PC-9 (cell line): ENCODE results near the gene SLC7A6. TPM values are rescaled to one million over a fixed set of nuclear protein-coding genes. Genes with fewer than 3 reads are reported as not detected.

ENCODE experiments used
- BruUV-seq: library from RNA; stranded (reverse); fragments of 400-500 nt; replicated peaks from 2 replicates; lab custom pipeline; 2021; lab: Mats Ljungman, UMichigan
- CTCF ChIA-PET: fragments of 300-600 bp; sonication (Branson Sonifier 250); formaldehyde crosslinking; loops from one replicate; lab custom pipeline; 2022; ENCODE audit warnings: antibody characterized with exemption; lab: Charles Lee
- POLR2A ChIA-PET: fragments of 300-600 bp; sonication (Branson Sonifier 250); formaldehyde crosslinking; loops from one replicate; lab custom pipeline; 2022; ENCODE audit warnings: antibody characterized with exemption; ENCODE audit not compliant: unreplicated experiment; lab: Charles Lee
- DNase-seq, 2 experiments: peaks; one replicate each; pipeline versions ENCODE4 v3.0.0 to v3.0.0-alpha.2; 2015 to 2022; ENCODE audit warnings: mixed read lengths in 1 of 2
- H2AFZ ChIP-seq: fragments of 200-600 bp; sonication (generic); 2 replicates; pipeline ENCODE4 v1.8.1; 2017; ENCODE audit warnings: antibody characterized with exemption
- H3F3A ChIP-seq: fragments of 200-600 bp; sonication (generic); 2 replicates; pipeline ENCODE4 v1.8.1; 2017; ENCODE audit warnings: antibody characterized with exemption, mild to moderate bottlenecking, low read depth; ENCODE audit not compliant: insufficient read depth
- H3K27ac ChIP-seq: fragments of 200-600 bp; sonication (generic); 2 replicates; pipeline ENCODE4 v1.6.1; 2016; ENCODE audit warnings: mixed run types
- H3K27me3 ChIP-seq: fragments of 200-600 bp; sonication (generic); 2 replicates; pipeline ENCODE4 v1.6.1; 2016; ENCODE audit warnings: low read depth, mixed run types; ENCODE audit not compliant: insufficient read depth
- H3K36me3 ChIP-seq: fragments of 200-600 bp; sonication (generic); 2 replicates; pipeline ENCODE4 v1.6.1; 2016; ENCODE audit warnings: low read depth, mixed run types
- H3K4me1 ChIP-seq: fragments of 200-600 bp; sonication (generic); replicated peaks from 2 replicates; pipeline ENCODE4 v1.6.1; 2016; ENCODE audit warnings: mixed run types; ENCODE audit not compliant: insufficient read depth
- H3K4me2 ChIP-seq: fragments of 200-600 bp; sonication (generic); 2 replicates; pipeline ENCODE4 v1.6.1; 2017; ENCODE audit warnings: mixed run types
- H3K4me3 ChIP-seq: fragments of 200-600 bp; sonication (generic); 2 replicates; pipeline ENCODE4 v1.6.1; 2016; ENCODE audit warnings: mixed run types
- H3K79me2 ChIP-seq: fragments of 200-600 bp; sonication (generic); 2 replicates; pipeline ENCODE4 v1.6.1; 2017; ENCODE audit warnings: low read depth, mixed run types
- H3K9me2 ChIP-seq: fragments of 200-600 bp; sonication (generic); 2 replicates; pipeline ENCODE4 v1.8.1; 2017; ENCODE audit warnings: mild to moderate bottlenecking; ENCODE audit not compliant: insufficient read depth
- H3K9me3 ChIP-seq: fragments of 200-600 bp; sonication (generic); 2 replicates; pipeline ENCODE4 v1.8.1; 2016; ENCODE audit warnings: low read depth; ENCODE audit not compliant: insufficient read depth
- H4K20me1 ChIP-seq: fragments of 200-600 bp; sonication (generic); 2 replicates; pipeline ENCODE4 v1.8.1; 2017; ENCODE audit not compliant: insufficient read depth
- EZH2 ChIP-seq: fragments of 200-600 bp; sonication (generic); IDR thresholded peaks from 2 replicates; pipeline ENCODE4 v1.8.0; 2017; ENCODE audit warnings: antibody characterized with exemption, low read depth
- intact Hi-C: fragments of 100-400 bp; cut with micrococcal nuclease; formaldehyde crosslinking; loops from one replicate; pipeline ENCODE4 v1.10.0; 2022; ENCODE audit not compliant: unreplicated experiment
- total RNA-seq: library from RNA; stranded (reverse); gene quantifications from 2 replicates; pipeline ENCODE4 v1.2.3, GENCODE V29; 2021
- TF ChIP-seq, protein P1 (sequence below): fragments of 200-600 bp; sonication (generic); conservative IDR thresholded peaks from 2 replicates; pipeline ENCODE4 v1.6.1; 2017; ENCODE audit warnings: mixed run types, antibody characterized with exemption, mild to moderate bottlenecking, moderate library complexity

SLC7A6 gene
- total RNA-seq, 1 experiment from 2014 or later = 44.7 TPM

DNA sequence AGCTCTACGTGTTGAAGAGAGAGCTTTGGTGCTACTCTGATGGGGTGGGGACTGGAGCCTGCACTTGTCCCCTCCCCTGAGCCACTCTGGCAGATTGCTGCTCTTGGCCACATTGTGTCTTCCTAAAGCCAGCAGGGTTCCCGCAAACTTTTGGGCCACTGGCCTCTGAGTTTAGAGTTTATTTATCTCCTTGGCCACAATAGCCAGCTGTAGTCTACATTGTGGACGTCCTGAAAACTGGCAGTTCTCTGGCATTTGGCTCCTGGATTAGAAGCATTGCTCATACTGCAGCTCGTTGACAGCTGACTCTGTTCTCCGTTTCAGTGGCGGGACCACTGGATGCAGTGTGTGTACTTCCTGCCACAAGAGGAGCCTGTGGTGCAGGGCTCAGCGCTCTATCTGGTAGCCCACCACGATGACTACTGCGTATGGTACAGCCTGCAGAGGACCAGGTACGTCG, 81.1 kb downstream of the SLC7A6 start:
- no peaks in the 10 kb centered on the region for H3K4me1 ChIP-seq
- no peak overlapping the region for H3K27ac ChIP-seq
- no peaks in the 10 kb centered on the region; the same call in 1 of the 2 replicates for H3K36me3 ChIP-seq
- H3K9me2 ChIP-seq = no peaks in the 10 kb centered on the region
- no peaks in the 10 kb centered on the region for H3K27me3 ChIP-seq
- H3K4me2 ChIP-seq = no peak overlapping the region
- no peak for TF ChIP-seq EZH2
- TF ChIP-seq, protein P1, sequence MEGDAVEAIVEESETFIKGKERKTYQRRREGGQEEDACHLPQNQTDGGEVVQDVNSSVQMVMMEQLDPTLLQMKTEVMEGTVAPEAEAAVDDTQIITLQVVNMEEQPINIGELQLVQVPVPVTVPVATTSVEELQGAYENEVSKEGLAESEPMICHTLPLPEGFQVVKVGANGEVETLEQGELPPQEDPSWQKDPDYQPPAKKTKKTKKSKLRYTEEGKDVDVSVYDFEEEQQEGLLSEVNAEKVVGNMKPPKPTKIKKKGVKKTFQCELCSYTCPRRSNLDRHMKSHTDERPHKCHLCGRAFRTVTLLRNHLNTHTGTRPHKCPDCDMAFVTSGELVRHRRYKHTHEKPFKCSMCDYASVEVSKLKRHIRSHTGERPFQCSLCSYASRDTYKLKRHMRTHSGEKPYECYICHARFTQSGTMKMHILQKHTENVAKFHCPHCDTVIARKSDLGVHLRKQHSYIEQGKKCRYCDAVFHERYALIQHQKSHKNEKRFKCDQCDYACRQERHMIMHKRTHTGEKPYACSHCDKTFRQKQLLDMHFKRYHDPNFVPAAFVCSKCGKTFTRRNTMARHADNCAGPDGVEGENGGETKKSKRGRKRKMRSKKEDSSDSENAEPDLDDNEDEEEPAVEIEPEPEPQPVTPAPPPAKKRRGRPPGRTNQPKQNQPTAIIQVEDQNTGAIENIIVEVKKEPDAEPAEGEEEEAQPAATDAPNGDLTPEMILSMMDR = no peak
- H4K20me1 ChIP-seq = no peaks in the 10 kb centered on the region; the same call in 1 of the 2 replicates
- no peak overlapping the region for H3K4me3 ChIP-seq
- H3F3A ChIP-seq = no peaks in the 10 kb centered on the region
- intact Hi-C loops = no loop called here
- H2AFZ ChIP-seq = no peak overlapping the region
- H3K79me2 ChIP-seq = no peaks in the 10 kb centered on the region
- DNase-seq = no peak
- ChIA-PET POLR2A (no interaction called here), CTCF (no interaction called here)
- BruUV-seq = no TSS peak
- no peaks in the 10 kb centered on the region for H3K9me3 ChIP-seq

DNA sequence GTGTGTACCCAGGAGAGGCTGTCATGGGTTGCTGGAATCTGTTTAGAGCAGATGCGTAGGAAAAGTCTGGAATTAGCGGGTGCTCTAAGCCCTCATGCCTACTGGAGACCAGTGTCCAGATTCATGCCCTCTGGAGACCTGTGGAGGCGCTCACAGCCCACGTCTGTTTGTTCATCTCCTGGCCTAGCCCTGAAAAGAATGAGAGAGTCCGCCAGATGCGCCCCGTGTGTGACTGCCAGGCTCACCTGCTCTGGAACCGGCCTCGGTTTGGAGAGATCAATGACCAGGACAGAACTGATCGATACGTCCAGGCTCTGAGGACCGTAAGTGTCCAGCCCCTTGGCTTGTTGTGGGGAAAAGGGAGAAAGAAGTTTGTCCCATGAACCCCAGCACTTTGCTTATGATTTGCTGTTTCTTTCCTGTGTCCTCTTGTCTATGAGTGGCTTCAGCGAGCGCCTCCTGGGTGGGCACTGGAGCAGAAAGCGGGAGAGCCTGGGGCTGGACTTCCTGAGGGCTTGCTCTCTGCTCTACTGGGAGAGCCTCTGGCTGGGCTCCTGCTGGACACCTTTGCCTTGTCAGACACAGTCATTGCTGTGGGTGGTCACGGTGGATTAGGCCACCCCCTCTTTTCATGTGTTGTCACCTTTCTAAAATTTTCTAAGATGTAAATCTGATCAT, 81.8 kb downstream of the SLC7A6 start:
- H3K27me3 ChIP-seq = no peaks in the 10 kb centered on the region
- no peaks in the 10 kb centered on the region for H3F3A ChIP-seq
- ChIA-PET POLR2A (no interaction called here), CTCF (no interaction called here)
- no peak overlapping the region for H2AFZ ChIP-seq
- no peaks in the 10 kb centered on the region for H3K9me3 ChIP-seq
- H3K4me2 ChIP-seq = no peak overlapping the region
- H3K4me3 ChIP-seq = no peak overlapping the region
- H3K4me1 ChIP-seq = no peaks in the 10 kb centered on the region
- intact Hi-C loops = no loop called here
- no peak for DNase-seq
- BruUV-seq = no TSS peak
- no peaks in the 10 kb centered on the region for H3K36me3 ChIP-seq
- H3K9me2 ChIP-seq = no peaks in the 10 kb centered on the region
- no peaks in the 10 kb centered on the region for H3K79me2 ChIP-seq
- no peaks in the 10 kb centered on the region; the same call in 1 of the 2 replicates for H4K20me1 ChIP-seq
- no peak for TF ChIP-seq EZH2
- TF ChIP-seq, protein P1 = no peak
- H3K27ac ChIP-seq = no peak overlapping the region

GRCh38 chr16:68346892-68347480, 82.7 kb downstream of the SLC7A6 start:
- H3K36me3 ChIP-seq = no peaks in the 10 kb centered on the region
- POLR2A ChIA-PET = no interaction called here
- H3K4me3 ChIP-seq = no peak overlapping the region
- H3K9me3 ChIP-seq = no peaks in the 10 kb centered on the region
- no peaks in the 10 kb centered on the region for H3K27me3 ChIP-seq
- intact Hi-C loops = no loop called here
- H3K4me1 ChIP-seq = no peaks in the 10 kb centered on the region
- H3K79me2 ChIP-seq = no peaks in the 10 kb centered on the region
- TF ChIP-seq, protein P1 = no peak
- no peak for TF ChIP-seq EZH2
- no peaks in the 10 kb centered on the region for H3K9me2 ChIP-seq
- CTCF ChIA-PET = no interaction called here
- no peaks in the 10 kb centered on the region for H3F3A ChIP-seq
- DNase-seq = no peak
- H3K4me2 ChIP-seq = no peak overlapping the region
- no peak overlapping the region for H3K27ac ChIP-seq
- BruUV-seq = no TSS peak
- no peaks in the 10 kb centered on the region; the same call in 1 of the 2 replicates for H4K20me1 ChIP-seq
- H2AFZ ChIP-seq = no peak overlapping the region
